ENCODE results near the gene ZNF541. TPM values are rescaled to one million over a fixed set of nuclear protein-coding genes. Genes with fewer than 3 reads are reported as not detected.

The ZNF541 gene
- total and polyA plus RNA-seq, 12 donors = 0.18 to 14.5 (median 4.9) TPM

DNA sequence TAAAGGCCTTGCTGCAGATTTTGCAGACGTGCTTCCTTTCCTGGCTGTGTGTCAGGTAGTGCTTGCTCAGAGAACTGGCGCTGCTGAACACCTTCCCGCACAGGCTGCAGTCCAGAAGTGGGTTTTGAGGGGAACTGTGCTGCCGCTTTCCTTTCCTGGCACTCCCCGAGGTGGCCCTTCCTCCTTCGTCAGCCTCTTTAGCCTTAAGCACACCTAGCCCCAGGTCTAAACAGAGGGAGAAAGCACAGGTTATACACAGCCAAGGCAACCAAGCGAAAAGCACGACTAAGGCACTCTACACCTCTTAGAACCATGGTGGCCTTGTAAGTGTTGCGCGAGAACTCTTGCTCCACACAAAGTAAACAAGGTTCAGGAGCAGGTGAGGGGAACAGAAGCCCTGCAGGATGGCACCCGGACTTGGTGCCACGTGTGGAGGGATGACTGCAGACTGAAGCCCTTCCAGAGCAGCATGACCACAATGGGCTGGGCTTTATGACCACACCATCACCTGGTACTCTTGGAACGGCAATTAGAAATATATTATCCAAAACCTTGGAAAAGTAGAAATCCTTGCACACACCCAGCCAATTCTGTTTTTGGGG, 23.6 kb downstream of the ZNF541 start:
- peaks cover 7% of the 10 kb centered on the region for H3K27me3 ChIP-seq
- 82 to 89% (median 87%) methylated on average over 12 to 13 of the region's 13 CpGs for WGBS, 4 donors

DNA sequence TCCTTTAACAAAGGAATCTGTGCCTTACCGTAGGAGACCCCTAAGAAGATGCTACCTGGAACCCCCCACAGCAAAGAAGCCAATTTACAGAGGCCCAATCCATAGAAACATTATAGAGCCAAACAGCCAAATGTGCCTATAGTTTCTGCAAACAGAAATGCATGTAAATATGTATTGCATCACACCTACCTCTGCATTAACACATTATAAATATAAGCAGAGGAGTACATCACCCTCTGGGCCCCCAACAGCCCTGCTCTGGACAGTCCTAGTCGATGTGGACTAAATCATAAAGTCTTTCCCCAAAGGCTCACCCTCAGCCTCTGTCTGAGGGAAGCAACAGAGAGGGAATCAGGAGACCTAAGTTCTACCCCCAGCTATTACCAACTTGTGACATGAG, 25.7 kb downstream of the ZNF541 start:
- 70 to 91% (median 80%) methylated on average over 2 of the region's 2 CpGs for WGBS, 4 donors
- peaks cover 0 to 2% of the 10 kb centered on the region in 2 donors for H3K4me1 ChIP-seq (replicated peaks in 1 of 2)
- no peaks in the 10 kb centered on the region for H3K36me3 ChIP-seq (replicated peaks in 1 of 2)
- intact Hi-C loops (cut with DNase I) = loop anchor here in 1 of 2 donors (2.0 kb wide), 1 partner anchor 56 kb away; no protein-coding TSS in a partner anchor
- no peak for DNase-seq
- no peak overlapping the region for H3K27ac ChIP-seq
- no peaks in the 10 kb centered on the region for H3K9me3 ChIP-seq (replicated peaks in 1 of 3)
- peaks cover 7% of the 10 kb centered on the region for H3K27me3 ChIP-seq
- TF ChIP-seq, protein P1, sequence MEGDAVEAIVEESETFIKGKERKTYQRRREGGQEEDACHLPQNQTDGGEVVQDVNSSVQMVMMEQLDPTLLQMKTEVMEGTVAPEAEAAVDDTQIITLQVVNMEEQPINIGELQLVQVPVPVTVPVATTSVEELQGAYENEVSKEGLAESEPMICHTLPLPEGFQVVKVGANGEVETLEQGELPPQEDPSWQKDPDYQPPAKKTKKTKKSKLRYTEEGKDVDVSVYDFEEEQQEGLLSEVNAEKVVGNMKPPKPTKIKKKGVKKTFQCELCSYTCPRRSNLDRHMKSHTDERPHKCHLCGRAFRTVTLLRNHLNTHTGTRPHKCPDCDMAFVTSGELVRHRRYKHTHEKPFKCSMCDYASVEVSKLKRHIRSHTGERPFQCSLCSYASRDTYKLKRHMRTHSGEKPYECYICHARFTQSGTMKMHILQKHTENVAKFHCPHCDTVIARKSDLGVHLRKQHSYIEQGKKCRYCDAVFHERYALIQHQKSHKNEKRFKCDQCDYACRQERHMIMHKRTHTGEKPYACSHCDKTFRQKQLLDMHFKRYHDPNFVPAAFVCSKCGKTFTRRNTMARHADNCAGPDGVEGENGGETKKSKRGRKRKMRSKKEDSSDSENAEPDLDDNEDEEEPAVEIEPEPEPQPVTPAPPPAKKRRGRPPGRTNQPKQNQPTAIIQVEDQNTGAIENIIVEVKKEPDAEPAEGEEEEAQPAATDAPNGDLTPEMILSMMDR (IDR thresholded peaks at IDR 0.05) = no peak
- no peak for TF ChIP-seq POLR2A (IDR thresholded peaks at IDR 0.05)
- H3K4me3 ChIP-seq = no peak overlapping the region

More for the DNA sequence above, 23.6 kb downstream of the ZNF541 start:
- H3K36me3 ChIP-seq (replicated peaks in 1 of 2) = no peaks in the 10 kb centered on the region
- TF ChIP-seq, protein P1 (IDR thresholded peaks at IDR 0.05) = no peak
- no peak for TF ChIP-seq POLR2A (IDR thresholded peaks at IDR 0.05)
- H3K9me3 ChIP-seq (replicated peaks in 1 of 3) = no peaks in the 10 kb centered on the region
- DNase-seq = no peak
- intact Hi-C loops (cut with DNase I) = no loop called here
- no peaks in the 10 kb centered on the region for H3K4me1 ChIP-seq (replicated peaks in 1 of 2)
- H3K27ac ChIP-seq = no peak overlapping the region
- no peak overlapping the region for H3K4me3 ChIP-seq

DNA sequence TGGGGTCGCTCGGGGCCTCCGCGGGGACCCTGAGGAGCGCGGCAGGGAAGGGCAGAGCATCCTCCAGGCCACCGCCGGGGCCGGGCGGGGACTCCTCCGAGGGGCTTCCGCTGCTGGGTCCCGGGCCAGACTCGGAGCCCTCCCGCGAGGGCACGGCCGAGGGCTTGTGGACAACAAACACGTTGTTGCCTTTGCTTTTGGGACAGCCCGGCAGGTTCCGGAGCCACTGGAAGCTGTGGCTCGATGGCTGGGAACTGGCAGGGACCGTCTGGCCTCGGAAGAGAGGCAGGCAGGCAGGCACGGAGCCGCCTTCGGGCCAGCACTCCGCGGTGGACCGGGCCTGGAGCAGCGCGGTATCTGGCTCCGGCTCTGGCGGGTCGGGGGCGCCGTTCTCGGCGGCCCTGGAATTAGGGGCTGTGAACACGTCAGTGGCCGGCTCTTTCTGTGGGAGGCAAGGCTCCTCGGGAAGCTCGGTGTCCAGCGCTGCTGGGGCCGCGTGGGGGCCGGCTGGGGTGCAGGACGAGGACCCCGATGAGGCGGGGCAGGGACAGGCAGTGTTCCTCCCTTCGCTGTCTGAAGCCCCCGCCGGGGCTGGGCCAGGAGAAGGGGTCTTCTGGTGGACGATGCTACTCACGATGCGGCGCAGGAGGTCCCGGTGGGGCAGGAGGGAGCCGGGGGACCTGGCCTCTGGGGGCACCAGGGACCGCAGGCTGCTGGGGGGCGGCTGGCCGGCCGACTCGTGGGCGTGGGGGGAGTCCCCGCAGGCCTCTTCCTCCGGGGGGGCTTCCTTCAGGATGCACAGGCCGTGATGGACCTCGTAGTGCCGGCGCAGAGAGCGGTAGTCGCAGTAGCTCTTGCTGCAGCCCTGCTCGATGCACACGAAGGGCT, 27.6 kb downstream of the ZNF541 start:
- intact Hi-C loops (cut with DNase I) = no loop called here
- TF ChIP-seq POLR2A (IDR thresholded peaks at IDR 0.05) = no peak
- TF ChIP-seq, protein P1 (IDR thresholded peaks at IDR 0.05) = no peak
- Histone ChIP-seq H3K9me3 (replicated peaks in 1 of 3) (no peaks in the 10 kb centered on the region), H3K4me1 (replicated peaks in 1 of 2) (peaks cover 0 to 8% of the 10 kb centered on the region in 2 donors), H3K27me3 (peaks cover 7% of the 10 kb centered on the region), H3K27ac (no peak overlapping the region), H3K4me3 (no peak overlapping the region), H3K36me3 (replicated peaks in 1 of 2) (no peaks in the 10 kb centered on the region)
- no peak for DNase-seq
- 41 to 54% (median 46%) methylated on average over 6 to 75 of the region's 75 CpGs for WGBS, 4 donors

DNA sequence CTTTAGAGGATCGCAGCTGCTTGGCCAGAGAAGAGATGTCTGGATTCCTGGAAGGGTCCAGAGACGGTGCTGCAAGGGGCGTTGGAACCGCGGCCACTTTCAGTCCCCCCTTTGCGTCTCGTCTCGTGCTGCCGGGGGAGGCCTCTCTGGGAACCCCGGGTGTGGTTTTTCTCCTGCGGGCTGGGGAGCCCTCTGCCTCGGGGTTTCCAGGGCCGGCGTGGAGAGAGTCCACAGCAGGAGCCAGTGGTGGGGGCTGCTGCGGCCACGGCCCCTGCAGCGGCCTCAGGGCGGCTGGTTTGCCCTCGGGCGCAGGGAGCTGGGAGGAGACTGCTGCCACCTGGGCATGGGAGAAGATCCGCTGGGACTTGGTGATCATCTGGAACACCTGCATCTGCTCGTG, 28.5 kb downstream of the ZNF541 start:
- intact Hi-C loops (cut with DNase I) = no loop called here
- no peak for DNase-seq
- TF ChIP-seq POLR2A (IDR thresholded peaks at IDR 0.05) = no peak
- TF ChIP-seq, protein P1 (IDR thresholded peaks at IDR 0.05) = no peak
- 67 to 87% (median 76%) methylated on average over 6 to 22 of the region's 22 CpGs for WGBS, 4 donors
- no peaks in the 10 kb centered on the region for H3K9me3 ChIP-seq (replicated peaks in 1 of 3)
- no peak overlapping the region for H3K27ac ChIP-seq
- H3K4me1 ChIP-seq (replicated peaks in 1 of 2) = peaks cover 0 to 8% of the 10 kb centered on the region in 2 donors
- H3K36me3 ChIP-seq (replicated peaks in 1 of 2) = no peaks in the 10 kb centered on the region
- H3K4me3 ChIP-seq = no peak overlapping the region
- H3K27me3 ChIP-seq = peaks cover 7% of the 10 kb centered on the region
